CD4-positive, alpha-beta memory T cell (primary cell): Measurements from ENCODE around the gene AGK. TPM values are rescaled to one million over a fixed set of nuclear protein-coding genes. Genes with fewer than 3 reads are reported as not detected.

ENCODE experiments used
- CTCF ChIA-PET: fragments of 350-600 bp; sonication (Branson Sonifier 250); formaldehyde crosslinking; loops from one replicate; lab custom pipeline; 2021; ENCODE audit warnings: inconsistent platforms; ENCODE audit not compliant: partially characterized antibody; lab: Charles Lee
- POLR2A ChIA-PET: fragments of 350-600 bp; sonication (Branson Sonifier 250); formaldehyde crosslinking; loops from one replicate; lab custom pipeline; 2021; ENCODE audit not compliant: partially characterized antibody; lab: Charles Lee
- DNase-seq, 5 donors: peaks; one replicate each; pipeline versions ENCODE4 v3.0.0 to v3.0.0-alpha.2; 2020 to 2022; ENCODE audit warnings: mixed read lengths in 1 of 5
- H3K27ac ChIP-seq: one replicate; pipeline ENCODE4 v1.7.0; 2013; ENCODE audit warnings: low read depth, low read length
- H3K27me3 ChIP-seq: 2 replicates; pipeline ENCODE4 v1.7.0; 2013; ENCODE audit warnings: mild to moderate bottlenecking, low read length, moderate library complexity; ENCODE audit not compliant: insufficient read depth
- H3K36me3 ChIP-seq: 2 replicates; pipeline ENCODE4 v1.7.0; 2013; ENCODE audit warnings: mild to moderate bottlenecking, low read length, moderate library complexity; ENCODE audit not compliant: insufficient read depth
- H3K4me1 ChIP-seq: 2 replicates; pipeline ENCODE4 v1.7.0; 2013; ENCODE audit warnings: mild to moderate bottlenecking, low read length, moderate library complexity; ENCODE audit not compliant: insufficient read depth
- H3K4me3 ChIP-seq, 2 donors: one replicate each; pipeline ENCODE4 v1.7.0; 2013; ENCODE audit warnings: low read length in 2 of 2, mild to moderate bottlenecking in 1 of 2
- H3K9me3 ChIP-seq, 2 donors: one replicate each; pipeline ENCODE4 v1.7.0; 2013; ENCODE audit warnings: low read length in 2 of 2, control low read depth in 1 of 2; ENCODE audit not compliant: control insufficient read depth in 1 of 2
- H3K27ac Mint-ChIP-seq, 7 donors: one replicate each; pipeline ENCODE4 v1.8.0; 2020 to 2021; ENCODE audit warnings: mixed read lengths in 7 of 7, mild to moderate bottlenecking in 6 of 7, inconsistent platforms in 3 of 7, moderate library complexity in 3 of 7
- H3K27me3 Mint-ChIP-seq, 2 donors: one replicate each; pipeline ENCODE4 v1.8.0; 2020 to 2021; ENCODE audit warnings: mixed read lengths in 2 of 2
- H3K36me3 Mint-ChIP-seq, 2 donors: one replicate each; pipeline ENCODE4 v1.8.0; 2020 to 2021; ENCODE audit warnings: mixed read lengths in 2 of 2, inconsistent platforms in 1 of 2, mild to moderate bottlenecking in 1 of 2
- H3K4me1 Mint-ChIP-seq, 4 donors: one replicate each; pipeline ENCODE4 v1.8.0; 2020 to 2021; ENCODE audit warnings: mixed read lengths in 4 of 4, mild to moderate bottlenecking in 1 of 4
- H3K4me3 Mint-ChIP-seq, 8 donors: one replicate each; pipeline ENCODE4 v1.8.0; 2020 to 2021; ENCODE audit warnings: mixed read lengths in 8 of 8, mild to moderate bottlenecking in 7 of 8, moderate library complexity in 6 of 8, inconsistent platforms in 3 of 8
- H3K9me3 Mint-ChIP-seq, 8 donors: one replicate each; pipeline ENCODE4 v1.8.0; 2020 to 2021; ENCODE audit warnings: mixed read lengths in 8 of 8, mild to moderate bottlenecking in 5 of 8, inconsistent platforms in 3 of 8, moderate library complexity in 1 of 8
- intact Hi-C: fragments of 100-400 bp; cut with micrococcal nuclease; formaldehyde crosslinking; loops from one replicate; pipeline ENCODE4 v1.15.1; 2023
- polyA plus RNA-seq, 2 donors: library from polyadenylated mRNA; unstranded; fragments of 300-500 nt; fragmentation: Illumina TruSeq; gene quantifications; one replicate each; pipeline ENCODE4 v1.2.3, GENCODE V29; 2021
- total RNA-seq, 2 experiments: library from RNA; stranded (reverse); gene quantifications; one replicate each; pipeline ENCODE4 v1.2.3, GENCODE V29; 2021

Gene AGK
- total and polyA plus RNA-seq, 4 experiments from 2014 or later, result 28.1 to 33.8 (median 29.2) TPM

- Histone ChIP-seq H3K27me3 (no peaks in the 10 kb centered on the region), H3K27ac (no peak overlapping the region), H3K4me3 (no peak overlapping the region), H3K36me3 (peaks cover 12% of the 10 kb centered on the region), H3K4me1 (no peaks in the 10 kb centered on the region), H3K9me3 (no peaks in the 10 kb centered on the region)
- intact Hi-C loops, result no loop called here
- Mint-ChIP-seq H3K4me1 (peaks cover 0 to 3% (median under 1%) of the 10 kb centered on the region in 4 donors), H3K4me3 (no peak overlapping the region), H3K27me3 (no peaks in the 10 kb centered on the region), H3K27ac (no peak overlapping the region), H3K36me3 (peaks cover 54 to 67% of the 10 kb centered on the region in 2 donors), H3K9me3 (peaks cover 0 to 1% (median 0%) of the 10 kb centered on the region in 8 donors)
- no peak for DNase-seq
- CTCF ChIA-PET, result no interaction called here
- POLR2A ChIA-PET, result interaction anchor here (1.3 kb wide), 1 partner anchor 18 kb away, joined by 3 read pairs; no protein-coding TSS in a partner anchor
These were observed 46.8 kb downstream of the AGK start for GRCh38 chr7:141597966-141598365.

GRCh38 chr7:141598408-141598807, 47.2 kb downstream of the AGK start:
- H3K4me3 ChIP-seq, result no peak overlapping the region
- Mint-ChIP-seq H3K36me3 (peaks cover 50 to 67% of the 10 kb centered on the region in 2 donors), H3K27ac (no peak overlapping the region), H3K4me3 (no peak overlapping the region), H3K27me3 (no peaks in the 10 kb centered on the region), H3K4me1 (peaks cover 0 to 3% (median under 1%) of the 10 kb centered on the region in 4 donors), H3K9me3 (peaks cover 0 to 1% (median 0%) of the 10 kb centered on the region in 8 donors)
- H3K27ac ChIP-seq, result no peak overlapping the region
- DNase-seq, result no peak
- peaks cover 8% of the 10 kb centered on the region for H3K36me3 ChIP-seq
- no peaks in the 10 kb centered on the region for H3K9me3 ChIP-seq
- CTCF ChIA-PET, result no interaction called here
- no peaks in the 10 kb centered on the region for H3K27me3 ChIP-seq
- POLR2A ChIA-PET, result no interaction called here
- intact Hi-C loops, result no loop called here
- no peaks in the 10 kb centered on the region for H3K4me1 ChIP-seq

- Mint-ChIP-seq H3K4me3 (no peak overlapping the region), H3K27me3 (no peaks in the 10 kb centered on the region), H3K9me3 (peaks cover 0 to 1% (median 0%) of the 10 kb centered on the region in 8 donors), H3K4me1 (peaks cover 0 to 3% (median 0%) of the 10 kb centered on the region in 4 donors), H3K27ac (peak overlapping the region in 1 of 7 donors; percentile 14), H3K36me3 (peaks cover 42 to 63% of the 10 kb centered on the region in 2 donors)
- POLR2A ChIA-PET, result no interaction called here
- H3K9me3 ChIP-seq, result no peaks in the 10 kb centered on the region
- no peak for DNase-seq
- H3K36me3 ChIP-seq, result peaks cover 4% of the 10 kb centered on the region
- H3K4me3 ChIP-seq, result no peak overlapping the region
- no peaks in the 10 kb centered on the region for H3K27me3 ChIP-seq
- H3K4me1 ChIP-seq, result no peaks in the 10 kb centered on the region
- H3K27ac ChIP-seq, result no peak overlapping the region
- CTCF ChIA-PET, result no interaction called here
- intact Hi-C loops, result no loop called here
These were observed 49.2 kb downstream of the AGK start for GRCh38 chr7:141600168-141601006.

GRCh38 chr7:141609576-141609975, 58.4 kb downstream of the AGK start:
- POLR2A ChIA-PET, result no interaction called here
- H3K27ac Mint-ChIP-seq, result no peak overlapping the region
- Histone ChIP-seq H3K4me1 (no peaks in the 10 kb centered on the region), H3K27me3 (no peaks in the 10 kb centered on the region), H3K9me3 (no peaks in the 10 kb centered on the region), H3K4me3 (no peak overlapping the region), H3K36me3 (peaks cover 6% of the 10 kb centered on the region), H3K27ac (no peak overlapping the region)
- CTCF ChIA-PET, result no interaction called here
- no peak overlapping the region for H3K4me3 Mint-ChIP-seq
- no peaks in the 10 kb centered on the region for H3K9me3 Mint-ChIP-seq
- no peaks in the 10 kb centered on the region for H3K4me1 Mint-ChIP-seq
- H3K36me3 Mint-ChIP-seq, result peaks cover 51 to 54% of the 10 kb centered on the region in 2 donors
- no peaks in the 10 kb centered on the region for H3K27me3 Mint-ChIP-seq
- intact Hi-C loops, result no loop called here
- no peak for DNase-seq

- peaks cover 0 to 1% (median 0%) of the 10 kb centered on the region in 4 donors for H3K4me1 Mint-ChIP-seq
- no peak overlapping the region for H3K4me3 ChIP-seq
- ChIA-PET CTCF (interaction anchor here (1.1 kb wide), 1 partner anchor 14 kb away, joined by 3 read pairs; no protein-coding TSS in a partner anchor), POLR2A (no interaction called here)
- H3K4me1 ChIP-seq, result no peaks in the 10 kb centered on the region
- H3K36me3 Mint-ChIP-seq, result peaks cover 52 to 53% of the 10 kb centered on the region in 2 donors
- no peak overlapping the region for H3K27ac ChIP-seq
- H3K9me3 ChIP-seq, result no peaks in the 10 kb centered on the region
- no peak overlapping the region for H3K27ac Mint-ChIP-seq
- no peaks in the 10 kb centered on the region for H3K27me3 Mint-ChIP-seq
- peaks cover 6% of the 10 kb centered on the region for H3K36me3 ChIP-seq
- H3K4me3 Mint-ChIP-seq, result no peak overlapping the region
- no peaks in the 10 kb centered on the region for H3K9me3 Mint-ChIP-seq
- no peaks in the 10 kb centered on the region for H3K27me3 ChIP-seq
- DNase-seq, result no peak
- intact Hi-C loops, result no loop called here
These were observed 59.5 kb downstream of the AGK start for GRCh38 chr7:141610671-141611070.

- Histone ChIP-seq H3K4me1 (no peaks in the 10 kb centered on the region), H3K27ac (no peak overlapping the region), H3K36me3 (peaks cover 6% of the 10 kb centered on the region), H3K9me3 (no peaks in the 10 kb centered on the region), H3K27me3 (no peaks in the 10 kb centered on the region), H3K4me3 (no peak overlapping the region)
- intact Hi-C loops, result no loop called here
- Mint-ChIP-seq H3K9me3 (no peaks in the 10 kb centered on the region), H3K4me3 (no peak overlapping the region), H3K27me3 (no peaks in the 10 kb centered on the region), H3K36me3 (peaks cover 55% of the 10 kb centered on the region in 2 donors), H3K27ac (no peak overlapping the region), H3K4me1 (peaks cover 0 to 1% (median 0%) of the 10 kb centered on the region in 4 donors)
- POLR2A ChIA-PET, result no interaction called here
- DNase-seq, result no peak
- CTCF ChIA-PET, result no interaction called here
These were observed 61.7 kb downstream of the AGK start for GRCh38 chr7:141612861-141613260.

GRCh38 chr7:141617280-141617679, 66.1 kb downstream of the AGK start:
- no peak overlapping the region for H3K4me3 Mint-ChIP-seq
- intact Hi-C loops, result no loop called here
- H3K4me3 ChIP-seq, result no peak overlapping the region
- ChIA-PET POLR2A (no interaction called here), CTCF (interaction anchor here (0.7 kb wide), 1 partner anchor 84 kb away, joined by 3 read pairs; no protein-coding TSS in a partner anchor)
- no peaks in the 10 kb centered on the region for H3K4me1 ChIP-seq
- no peaks in the 10 kb centered on the region for H3K27me3 Mint-ChIP-seq
- DNase-seq, result no peak
- peaks cover 0 to 1% (median 0%) of the 10 kb centered on the region in 4 donors for H3K4me1 Mint-ChIP-seq
- no peaks in the 10 kb centered on the region for H3K9me3 ChIP-seq
- no peak overlapping the region for H3K27ac ChIP-seq
- H3K27me3 ChIP-seq, result no peaks in the 10 kb centered on the region
- H3K9me3 Mint-ChIP-seq, result no peaks in the 10 kb centered on the region
- H3K36me3 ChIP-seq, result no peaks in the 10 kb centered on the region
- H3K36me3 Mint-ChIP-seq, result peaks cover 38 to 52% of the 10 kb centered on the region in 2 donors
- no peak overlapping the region for H3K27ac Mint-ChIP-seq
